GM18520 (cell line): Measurements from ENCODE around the gene EEFSEC.
A peak's percentile ranks its signal among the peaks of the same experiment; 100 is the strongest.

Source experiments
- ATAC-seq: cut with Tn5 transposase; IDR thresholded peaks from one replicate; pipeline ENCODE4 v1.9.1; 2021; ENCODE audit not compliant: unreplicated experiment

Gene EEFSEC

DNA sequence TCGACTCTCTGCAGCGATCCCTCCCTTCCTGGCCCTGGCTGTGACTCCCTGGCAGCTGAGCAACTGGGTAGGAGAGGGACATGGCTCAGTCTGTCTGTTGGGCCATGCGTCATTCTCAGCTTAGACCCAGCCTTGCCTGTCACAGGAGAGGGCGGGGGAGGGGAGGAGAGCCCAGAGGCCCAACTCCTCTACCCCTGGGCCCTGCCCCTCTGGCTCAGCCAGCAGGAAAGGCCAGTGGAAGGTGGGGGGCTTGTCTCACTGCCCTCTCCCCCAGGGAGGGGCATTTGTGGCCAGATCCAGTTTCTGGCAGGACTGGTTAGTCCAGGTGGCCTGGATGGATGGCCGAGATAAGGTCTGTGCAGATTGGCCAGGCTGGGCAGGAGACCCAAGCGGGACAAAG lies 281.8 kb downstream of the EEFSEC start:
- no peak for ATAC-seq

DNA sequence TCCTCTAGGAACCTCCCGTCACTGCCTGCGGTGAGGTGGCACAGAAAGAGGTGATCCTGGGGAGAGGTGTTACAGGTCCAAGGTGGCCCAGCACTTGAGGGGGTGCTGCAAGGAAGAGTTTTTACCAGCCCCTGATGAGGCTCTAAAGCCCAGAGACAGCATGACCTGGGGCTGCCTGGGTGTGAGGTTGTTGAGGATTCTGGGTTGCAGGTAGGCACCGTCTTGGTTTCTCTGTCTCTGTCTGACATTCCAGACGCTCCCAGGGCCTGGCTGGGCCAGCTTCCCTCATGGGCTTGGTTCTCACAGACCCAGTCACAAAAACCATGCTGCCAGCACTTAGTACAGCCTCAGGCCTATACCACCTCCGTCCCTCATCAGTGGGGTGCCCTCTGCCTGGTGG lies 282.3 kb downstream of the EEFSEC start:
- ATAC-seq: no peak

DNA sequence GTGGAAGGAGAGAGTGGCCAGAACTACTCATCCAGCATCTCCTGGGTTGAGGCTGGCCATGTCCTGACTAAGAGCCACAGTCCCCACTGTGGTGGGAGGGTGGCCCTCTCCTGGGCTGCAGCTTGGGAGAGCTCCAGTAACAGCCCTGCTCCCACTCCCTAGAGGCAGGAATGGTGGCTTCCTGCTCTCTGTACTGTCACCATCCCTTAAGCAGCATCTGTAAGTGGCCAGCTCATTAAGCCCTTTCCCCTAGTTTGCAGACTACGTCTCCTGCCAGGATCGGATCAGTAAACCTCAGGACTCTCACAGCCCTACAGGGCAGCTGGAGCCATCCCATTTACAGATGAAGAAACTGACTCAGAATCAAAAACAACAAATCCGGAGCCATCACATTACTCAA lies 282.9 kb downstream of the EEFSEC start:
- no peak for ATAC-seq

DNA sequence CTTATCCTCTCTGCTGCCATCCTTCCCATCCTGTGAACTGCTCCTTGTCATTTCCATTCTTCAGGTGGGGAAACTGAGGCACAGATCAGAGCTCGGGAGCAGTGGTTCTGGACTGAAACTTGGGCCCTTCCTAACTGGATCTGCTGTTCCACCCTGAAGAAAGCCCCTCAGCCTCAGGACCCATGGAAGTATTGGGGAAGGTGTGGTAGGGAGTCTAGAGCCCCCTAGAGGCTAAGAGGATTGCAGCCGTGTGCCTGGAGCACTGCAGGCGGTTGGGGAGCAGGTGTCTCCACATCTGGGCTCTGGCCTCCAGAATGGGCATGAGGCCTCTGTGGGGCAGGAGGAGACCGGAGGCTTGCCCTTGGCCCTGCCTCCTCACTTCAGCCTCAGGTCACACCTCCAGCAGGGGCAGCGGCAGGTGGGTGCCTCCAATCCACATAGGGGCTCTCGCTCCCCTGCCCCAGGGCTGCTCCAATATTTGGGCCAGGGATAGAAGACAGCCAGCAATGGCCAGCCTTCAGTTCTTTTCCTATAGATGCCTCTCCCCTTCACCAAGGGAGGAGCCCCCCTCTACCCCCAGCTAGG lies 285.3 kb downstream of the EEFSEC start:
- no peak for ATAC-seq

DNA sequence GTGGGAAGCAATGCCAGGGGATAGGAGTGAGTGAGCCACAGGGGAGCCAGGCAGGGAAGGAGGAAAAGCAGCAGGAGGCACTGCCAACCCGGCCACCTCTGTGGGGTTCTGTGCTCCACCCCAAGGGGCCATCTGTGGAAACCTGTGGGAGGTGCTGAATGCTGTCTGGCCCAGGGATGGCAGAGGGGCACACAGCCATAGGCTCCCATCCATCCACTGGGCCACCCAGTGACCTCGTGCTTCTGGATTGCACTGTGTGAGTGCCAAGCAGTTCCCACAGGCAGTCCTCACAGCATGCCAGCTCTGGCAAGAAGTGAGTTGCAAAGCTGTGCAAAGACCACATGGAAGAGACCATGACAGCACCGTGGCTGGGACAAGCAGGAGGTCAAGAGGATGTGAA lies 285.9 kb downstream of the EEFSEC start:
- ATAC-seq: no peak

DNA sequence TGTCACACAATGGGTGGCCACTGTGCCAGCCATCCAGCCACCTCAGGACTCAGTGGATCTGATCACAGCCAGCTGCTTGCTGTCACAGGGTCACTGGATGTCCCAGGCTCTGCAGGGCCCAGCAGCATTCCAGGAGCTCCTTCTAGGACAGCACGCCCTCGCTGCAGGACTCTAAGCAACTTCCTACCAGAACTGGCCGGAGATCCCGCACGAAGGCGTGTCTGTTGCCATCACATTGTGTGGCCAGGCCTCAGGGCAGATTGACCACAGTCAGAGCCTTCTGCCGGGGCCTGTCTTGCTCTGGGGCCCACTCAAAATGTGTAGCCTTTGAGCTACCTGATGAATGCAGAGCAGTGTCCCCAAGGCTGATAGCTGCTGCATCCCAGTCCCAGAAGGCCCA lies 288.8 kb downstream of the EEFSEC start:
- ATAC-seq: no peak

DNA sequence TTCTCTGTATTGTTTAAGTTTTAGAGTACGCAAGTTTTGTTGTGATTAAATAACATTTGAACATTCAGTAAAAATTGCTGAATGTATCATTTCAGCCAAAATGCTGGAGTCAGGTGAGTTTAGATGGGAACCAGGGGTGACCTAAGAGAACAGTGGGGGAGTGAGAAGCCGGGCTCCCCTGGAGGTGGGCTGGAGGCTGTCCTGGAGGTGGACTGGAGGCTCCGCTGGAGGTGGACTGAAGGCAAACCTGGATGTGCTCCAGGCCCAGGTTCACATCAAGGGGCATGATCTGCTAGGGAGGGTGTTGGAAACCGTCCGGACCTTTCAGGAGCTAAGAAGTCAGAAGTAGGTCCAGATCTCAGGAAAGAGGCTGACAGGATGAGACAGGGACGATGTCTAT lies 289.7 kb downstream of the EEFSEC start:
- ATAC-seq: no peak

DNA sequence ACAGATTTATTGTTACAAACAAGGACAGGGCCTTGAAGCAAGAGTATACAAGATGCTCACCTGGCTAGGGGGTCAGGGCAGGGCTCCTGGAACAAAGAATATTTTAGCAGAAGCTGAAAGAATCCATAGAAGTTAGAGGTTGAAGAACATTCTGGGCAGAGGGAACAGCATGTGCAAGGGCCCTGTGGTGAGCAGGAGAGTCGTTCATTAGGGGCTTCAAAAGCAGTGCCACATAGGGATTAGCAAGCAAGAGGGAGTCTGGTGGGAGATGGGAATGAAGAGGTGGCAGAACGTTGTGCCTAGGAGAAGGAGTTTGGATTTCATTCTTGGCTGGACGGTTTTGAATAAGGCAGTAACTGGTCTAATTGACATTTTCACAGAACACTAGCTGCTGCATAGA lies 290.5 kb downstream of the EEFSEC start:
- no peak for ATAC-seq

DNA sequence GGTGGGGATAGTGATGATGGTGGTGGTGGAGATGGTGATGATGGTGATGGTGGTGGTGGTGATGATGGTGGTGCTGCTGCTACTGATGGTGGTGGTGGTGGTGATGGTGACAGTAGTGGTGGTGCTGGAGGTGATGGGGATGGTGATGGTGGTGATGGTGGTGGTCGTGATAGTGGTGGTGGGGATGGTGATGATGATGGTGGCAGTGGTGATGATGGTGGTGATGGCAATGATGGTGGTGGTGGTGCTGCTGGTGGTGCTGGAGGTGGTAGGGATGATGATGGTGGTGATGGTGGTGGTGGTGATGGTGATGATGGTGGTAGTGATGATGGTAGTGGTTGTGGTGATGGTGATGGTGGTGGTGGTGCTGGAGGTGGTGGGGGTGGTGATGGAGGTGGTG lies 292.1 kb downstream of the EEFSEC start:
- no peak for ATAC-seq

DNA sequence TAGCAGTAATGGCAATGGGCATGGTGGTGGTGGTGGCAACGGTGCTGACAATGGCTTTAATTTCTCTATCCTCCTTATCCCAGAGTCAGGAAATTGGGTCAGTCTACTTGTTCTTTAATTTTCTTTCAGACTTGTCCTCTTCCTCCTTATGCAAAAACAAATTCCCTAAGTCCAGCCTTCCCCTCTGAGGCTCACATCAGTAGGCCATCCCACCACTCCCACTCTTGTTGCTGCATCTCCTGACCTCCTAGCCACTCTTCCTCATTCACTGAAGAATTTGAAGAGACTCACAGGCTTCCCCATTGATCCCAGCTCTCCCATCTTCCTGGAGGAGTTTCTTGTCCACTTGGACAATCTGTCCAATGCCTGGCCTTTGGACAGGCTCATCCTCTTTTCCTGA lies 293.5 kb downstream of the EEFSEC start:
- ATAC-seq: no peak

DNA sequence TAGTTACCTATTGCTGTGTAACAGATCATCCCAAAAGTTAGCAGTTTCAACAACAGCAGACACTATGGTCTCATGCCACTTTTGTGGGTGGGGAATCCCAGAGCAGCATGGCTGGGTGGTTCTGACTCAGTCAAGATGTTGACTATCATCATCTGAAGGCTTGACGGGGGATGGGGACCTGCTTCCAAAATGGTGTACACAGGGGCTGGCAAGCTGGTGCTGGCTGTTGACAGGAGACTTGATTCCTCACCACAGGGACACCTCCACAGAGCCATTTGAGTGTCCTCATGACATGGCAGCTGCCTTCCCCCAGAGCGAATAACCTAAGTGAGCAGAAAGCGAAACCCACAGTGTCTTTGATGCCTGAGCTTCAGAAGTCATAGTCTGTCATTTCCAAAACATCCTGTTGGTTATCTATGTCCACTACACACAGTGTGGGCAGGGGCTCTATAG lies 294.3 kb downstream of the EEFSEC start:
- ATAC-seq: peak; percentile 61

DNA sequence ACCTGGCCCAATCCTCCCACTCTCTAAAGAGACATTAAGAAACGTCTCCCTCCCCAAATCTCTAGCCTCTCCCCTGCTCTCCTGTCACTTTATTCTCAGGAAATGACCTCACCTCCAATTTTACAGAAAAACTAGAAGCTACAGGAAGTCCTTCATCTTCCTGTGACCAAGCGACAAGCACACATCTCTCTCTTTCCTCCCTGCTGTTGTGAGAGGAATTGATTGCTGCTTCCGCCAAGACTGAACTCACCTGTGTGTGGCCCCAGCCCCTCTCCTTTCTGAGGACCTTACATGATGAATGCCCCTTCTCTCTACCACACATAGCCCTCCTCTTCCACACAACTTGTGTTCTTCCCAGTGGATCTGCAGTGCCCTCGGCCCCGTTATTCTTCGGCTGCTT lies 295.2 kb downstream of the EEFSEC start:
- ATAC-seq: no peak

DNA sequence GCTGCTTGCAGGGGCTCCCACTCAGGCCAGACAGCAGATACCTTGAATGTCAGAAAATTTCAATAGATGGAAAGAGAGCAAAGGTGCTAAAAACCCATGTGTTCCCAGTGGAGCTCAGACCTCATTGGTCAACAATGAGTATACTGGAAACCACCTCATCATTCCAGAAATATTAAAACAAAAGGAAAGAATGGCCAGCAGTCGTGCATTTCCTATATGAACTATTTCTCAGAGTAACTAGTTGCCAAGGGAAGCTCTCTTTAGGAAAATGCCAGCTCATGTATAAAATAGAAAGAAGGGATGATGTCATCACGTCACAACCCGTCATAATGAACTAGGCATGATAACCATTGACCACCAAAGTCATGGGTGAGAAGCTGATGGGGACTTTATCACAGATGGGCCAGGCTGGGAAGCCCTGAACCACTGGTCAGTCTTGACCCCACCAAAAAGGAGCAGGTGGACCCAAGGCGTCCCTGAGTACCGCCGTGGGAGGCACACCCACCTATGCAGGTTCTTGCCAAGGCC lies 295.9 kb downstream of the EEFSEC start:
- no peak for ATAC-seq

DNA sequence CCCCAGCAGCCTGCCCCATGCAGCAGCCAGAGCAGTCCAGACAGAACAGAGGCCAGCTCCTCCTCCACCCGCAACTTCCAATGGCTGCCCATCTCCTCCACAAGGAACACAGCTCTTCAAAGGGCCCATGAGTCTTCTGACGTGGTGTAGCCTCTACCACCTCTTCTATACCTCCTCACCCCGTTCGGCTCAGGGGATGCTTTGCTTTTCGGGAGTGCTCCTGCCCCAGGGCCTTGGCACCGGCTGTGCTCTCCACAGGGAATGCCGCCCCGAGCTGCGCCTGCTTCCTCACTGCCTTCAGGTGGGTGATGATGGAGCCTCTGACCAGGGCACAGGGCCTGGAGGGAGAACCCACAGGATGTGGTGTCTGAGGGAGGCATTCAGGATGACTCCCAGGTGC lies 298.8 kb downstream of the EEFSEC start:
- no peak for ATAC-seq

DNA sequence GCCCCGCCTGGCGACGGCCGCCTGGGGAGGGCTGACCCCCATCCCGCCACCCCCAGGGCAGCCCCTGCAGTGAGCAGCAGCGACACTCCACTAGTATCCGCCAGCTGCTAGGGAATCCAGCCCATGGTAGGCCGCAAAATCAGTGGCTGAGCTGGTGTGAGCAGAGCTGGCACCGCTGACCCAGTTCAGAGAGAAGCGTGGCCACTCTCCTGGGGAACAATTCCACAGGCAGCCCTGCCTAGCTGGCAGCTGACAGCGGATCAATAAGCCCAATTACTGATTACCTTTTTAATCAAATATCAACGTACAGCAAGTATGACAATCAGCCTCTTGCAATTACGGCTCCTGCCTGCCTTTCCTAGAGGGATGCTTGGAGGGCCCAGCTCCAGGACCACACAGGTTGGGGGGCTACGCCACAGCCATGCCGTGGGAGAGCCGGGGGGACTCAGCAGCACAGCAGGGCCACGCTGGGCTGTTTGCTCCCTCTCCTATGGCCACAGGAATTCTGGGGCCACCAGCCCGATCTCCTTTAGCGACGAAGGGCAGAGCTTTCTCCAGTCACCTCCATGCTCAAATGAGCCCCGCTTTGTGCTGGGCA lies 299.5 kb downstream of the EEFSEC start:
- no peak for ATAC-seq

DNA sequence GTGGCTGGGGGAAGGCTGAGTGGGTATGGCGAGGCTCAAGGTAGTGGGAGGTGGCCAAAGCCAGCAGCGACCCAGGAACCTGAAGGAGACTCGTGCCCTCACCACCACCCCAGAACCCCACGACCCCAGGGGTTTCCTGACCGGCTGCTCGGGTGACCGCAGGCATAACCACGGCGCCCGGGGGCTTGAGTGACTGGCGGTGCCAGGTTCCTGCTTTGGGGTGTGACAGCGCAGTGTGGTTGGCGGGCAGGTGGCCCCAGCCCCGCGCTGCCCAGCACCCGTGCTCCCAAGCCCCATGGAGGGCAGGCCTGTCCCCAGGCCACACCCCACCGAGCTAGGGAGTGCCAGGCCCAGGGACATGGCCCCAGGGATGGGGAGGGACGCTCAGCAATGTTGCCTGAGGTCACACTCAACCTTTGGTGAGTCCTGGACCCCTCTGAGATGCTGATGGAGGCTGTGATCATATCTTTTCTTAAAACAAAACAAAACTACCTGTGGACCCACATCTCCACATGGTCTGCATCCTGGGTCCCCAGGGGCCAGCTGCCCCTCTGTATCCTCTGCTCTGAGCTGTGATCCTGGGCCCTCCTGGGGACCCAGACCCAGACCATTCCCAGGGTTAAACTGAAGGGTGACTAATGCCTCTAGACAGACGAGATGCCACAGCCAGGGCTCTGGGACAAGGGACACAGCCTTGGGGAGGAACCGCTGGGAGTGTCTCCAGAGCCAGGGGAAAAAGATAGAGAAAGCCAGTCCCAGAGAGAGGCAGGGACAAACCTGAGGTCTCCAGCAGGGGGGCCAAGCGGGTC lies 300.4 kb downstream of the EEFSEC start:
- ATAC-seq: no peak

DNA sequence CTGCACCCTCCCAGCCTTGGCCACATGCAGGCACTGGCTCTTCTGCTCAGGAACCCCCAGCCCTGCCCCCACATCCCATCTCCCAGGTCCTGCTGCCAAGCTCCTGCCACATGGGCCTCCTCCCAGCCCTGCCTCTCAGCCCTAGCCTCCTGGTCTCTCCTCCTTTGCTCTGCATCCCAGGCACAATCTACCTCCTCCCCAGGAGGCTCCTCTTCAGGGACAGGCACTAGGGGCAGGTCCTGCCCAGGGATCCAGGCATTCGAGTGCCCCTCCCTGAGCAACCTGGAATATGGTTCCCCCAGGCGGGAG lies 301.0 kb downstream of the EEFSEC start:
- no peak for ATAC-seq

DNA sequence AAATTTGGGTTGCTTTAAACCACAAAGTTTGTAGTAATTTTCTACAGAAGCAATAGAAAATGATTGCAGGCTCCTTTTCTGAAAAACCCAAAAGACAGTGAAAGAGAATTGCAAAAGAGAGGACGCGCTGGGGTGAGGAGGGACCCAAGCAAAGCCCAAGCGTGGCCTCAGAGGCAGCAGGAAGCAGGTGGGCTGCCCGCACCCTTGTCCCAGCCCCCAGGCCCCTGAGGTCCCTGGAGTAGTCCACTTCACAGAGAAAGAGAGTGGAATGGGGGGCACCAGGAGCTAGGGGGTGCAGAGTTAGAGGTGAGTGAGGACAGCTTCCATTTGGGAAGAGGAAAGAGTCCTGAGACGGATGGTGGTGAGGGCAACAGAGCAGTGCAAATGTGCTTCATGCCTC lies 301.8 kb downstream of the EEFSEC start:
- no peak for ATAC-seq

DNA sequence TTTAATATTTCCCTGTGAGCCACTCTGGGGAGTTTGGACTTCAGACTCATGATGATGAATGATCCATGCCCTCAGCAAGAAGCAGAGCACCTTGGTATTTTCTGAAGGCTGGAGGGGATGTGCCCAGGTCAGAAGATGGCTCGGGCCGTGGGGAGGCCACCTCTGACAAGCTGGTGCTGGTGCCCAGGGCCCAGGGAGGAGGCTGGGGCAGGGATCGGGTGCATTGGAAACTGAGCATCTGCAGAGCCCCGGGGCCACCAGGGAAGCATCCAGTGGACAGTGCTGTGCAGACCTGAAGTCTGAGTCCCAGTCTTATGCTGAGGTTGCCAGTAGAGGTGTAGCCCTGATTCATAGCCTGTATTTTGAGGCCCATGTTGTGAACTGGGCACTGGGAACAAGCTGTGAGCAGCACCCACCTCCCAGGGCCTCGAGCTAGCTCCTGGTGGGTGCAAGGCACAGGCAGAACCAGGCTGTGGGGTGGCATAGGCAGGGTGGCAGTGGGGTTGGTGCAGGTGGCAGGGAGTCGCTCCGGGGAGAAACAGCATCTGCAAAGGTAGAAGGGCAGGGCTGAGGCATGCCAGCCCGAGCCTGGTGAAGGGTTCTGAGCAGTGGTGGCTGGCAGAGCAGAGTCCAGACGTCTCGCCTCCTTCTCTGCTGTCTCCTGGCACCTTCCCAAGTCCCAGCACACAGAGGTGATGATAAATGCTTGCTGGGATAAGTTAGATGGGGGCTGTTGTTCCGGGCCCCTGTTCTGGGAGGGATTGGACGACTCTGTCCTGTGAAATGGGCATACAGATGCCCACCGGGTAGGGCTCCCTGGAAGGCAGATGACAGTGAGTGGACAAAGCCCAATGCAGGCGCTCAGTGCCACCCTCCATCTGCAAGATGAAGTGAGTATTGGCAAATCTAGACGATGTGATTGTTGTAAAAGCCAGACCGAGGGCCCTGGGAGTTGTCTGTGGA lies 302.8 kb downstream of the EEFSEC start:
- no peak for ATAC-seq

DNA sequence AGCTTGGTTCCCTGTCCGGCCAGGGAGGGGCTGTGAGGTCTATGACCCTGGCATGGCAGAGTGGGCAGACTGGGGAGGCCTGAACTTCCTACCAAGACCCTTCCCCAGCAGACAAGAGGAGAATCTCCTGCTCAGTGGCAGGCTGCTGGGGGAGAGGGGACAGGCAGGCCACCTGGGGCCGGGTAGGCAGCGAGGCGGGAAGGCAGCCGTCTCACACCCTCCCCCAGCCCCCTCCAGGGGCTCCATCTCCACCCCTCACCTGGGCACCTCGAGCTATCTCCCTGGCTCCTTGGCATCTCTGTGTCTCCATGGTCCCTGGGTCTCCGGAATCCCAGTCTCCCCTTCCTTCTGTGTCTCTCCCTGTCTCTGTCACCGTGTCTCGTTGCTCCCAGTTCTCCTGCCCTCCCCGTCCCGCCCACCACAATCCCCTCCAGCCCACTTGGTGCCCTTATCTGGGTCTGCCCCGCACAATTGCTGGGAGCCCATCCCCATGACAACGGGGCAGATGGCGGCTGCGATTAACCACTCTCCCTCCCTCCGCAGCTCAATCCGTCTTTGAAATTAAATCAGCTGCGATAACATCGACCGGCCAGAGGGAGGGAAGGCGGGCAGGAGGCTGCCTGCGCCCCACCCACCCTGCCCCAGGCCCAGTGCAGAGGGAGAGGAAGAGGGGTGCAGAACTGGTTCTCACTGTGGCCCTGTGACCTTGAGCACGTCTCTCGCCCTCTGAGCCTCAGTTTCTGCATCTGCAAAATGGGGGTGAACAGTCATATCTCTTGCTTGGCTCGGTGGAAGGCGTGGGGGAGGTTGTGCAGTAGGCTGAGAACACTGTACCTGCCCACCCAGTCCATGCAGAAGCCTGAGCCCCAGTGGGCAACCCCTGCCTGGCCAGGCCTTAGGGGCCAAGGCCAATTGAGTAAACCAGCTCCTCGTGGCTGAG lies 303.8 kb downstream of the EEFSEC start:
- no peak for ATAC-seq
